Glutamatergic neuron (in vitro differentiated cells): ENCODE data around the gene SEMA3F. TPM values are rescaled to one million over a fixed set of nuclear protein-coding genes. Genes with fewer than 3 reads are reported as not detected.
A peak's percentile ranks its signal among the peaks of the same experiment; 100 is the strongest.

Source experiments
- DNase-seq: peaks from one replicate; pipeline ENCODE4 v3.0.0; 2022
- H3K27ac Mint-ChIP-seq: one replicate; pipeline ENCODE4 v1.8.0; 2020; ENCODE audit warnings: mild to moderate bottlenecking, mixed read lengths, inconsistent platforms; ENCODE audit not compliant: unreplicated experiment
- H3K27me3 Mint-ChIP-seq: one replicate; pipeline ENCODE4 v1.8.0; 2020; ENCODE audit warnings: mild to moderate bottlenecking, moderate library complexity, mixed read lengths, inconsistent platforms; ENCODE audit not compliant: unreplicated experiment
- H3K36me3 Mint-ChIP-seq: one replicate; pipeline ENCODE4 v1.8.0; 2020; ENCODE audit warnings: mild to moderate bottlenecking, mixed read lengths, inconsistent platforms; ENCODE audit not compliant: unreplicated experiment
- H3K4me1 Mint-ChIP-seq: one replicate; pipeline ENCODE4 v1.8.0; 2020; ENCODE audit warnings: mild to moderate bottlenecking, low read depth, mixed read lengths, inconsistent platforms; ENCODE audit not compliant: unreplicated experiment
- H3K4me3 Mint-ChIP-seq: one replicate; pipeline ENCODE4 v1.8.0; 2020; ENCODE audit warnings: mild to moderate bottlenecking, mixed read lengths, inconsistent platforms; ENCODE audit not compliant: unreplicated experiment
- H3K9me3 Mint-ChIP-seq: one replicate; pipeline ENCODE4 v1.8.0; 2020; ENCODE audit warnings: mild to moderate bottlenecking, moderate library complexity, mixed read lengths, inconsistent platforms; ENCODE audit not compliant: unreplicated experiment
- long read RNA-seq: library from polyadenylated mRNA; unstranded; transcript quantifications from one replicate; pipeline ENCODE4 v2.0.0, GENCODE V29; 2020; ENCODE audit not compliant: unreplicated experiment
- total RNA-seq: library from RNA; stranded (reverse); fragmentation: NEBNext Ultra II Directional; extraction: Animal tissue kit (Norgen Biotek cat#: 25700); gene quantifications from one replicate; pipeline ENCODE4 v1.2.1, GENCODE V29; 2021; ENCODE audit not compliant: unreplicated experiment
- TF ChIP-seq, protein P1 (sequence below): fragments of 200-600 bp; sonication (generic); IDR thresholded peaks from one replicate; pipeline ENCODE4 v1.5.0; 2021; ENCODE audit not compliant: partially characterized antibody, unreplicated experiment

The SEMA3F gene
- total RNA-seq = 41.2 TPM
- long read RNA-seq, partial matches to known transcripts = 0 of 1 reads
- long read RNA-seq, other reads (novel, unspliced or antisense) = 1 of 1 reads

DNA sequence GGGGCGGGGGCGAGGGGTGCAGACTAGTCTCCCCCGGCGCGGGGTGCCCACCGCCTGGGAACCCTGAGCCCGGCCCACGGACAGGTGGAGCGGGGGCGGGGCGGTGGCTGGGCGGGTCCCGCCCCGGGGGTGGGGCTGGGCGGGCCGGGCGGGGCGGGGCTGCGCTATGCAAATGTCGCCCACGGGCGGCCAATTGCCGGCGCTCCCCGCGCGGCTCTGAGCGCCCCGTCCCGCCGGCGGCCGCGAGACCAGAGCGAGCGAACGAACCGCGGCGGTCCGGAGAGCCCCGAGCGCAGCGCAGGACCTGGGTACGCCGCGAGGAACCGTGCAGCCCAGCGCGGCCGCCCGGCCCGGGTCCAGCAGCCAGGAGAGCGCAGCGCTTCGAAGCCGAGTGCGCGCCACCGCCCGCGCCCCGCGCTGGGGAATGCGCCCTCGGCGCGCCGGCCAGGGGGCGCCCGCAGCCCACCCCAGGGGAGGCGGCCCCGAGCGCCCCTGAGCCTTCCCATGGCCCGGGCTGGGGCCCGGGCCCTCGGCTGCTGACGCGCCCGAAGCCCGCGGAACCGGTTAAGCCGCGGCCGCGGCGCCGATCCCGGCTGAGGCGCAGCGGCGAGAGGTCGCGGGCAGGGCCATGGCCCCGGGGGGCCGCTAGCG lies at the start of gene SEMA3F:
TSS of gene SEMA3F (plus strand) at position 485 of the 651 bp plus-strand sequence. CDS start 4,299 bp downstream, outside the sequence.
- peak within 1 kb of the TSS; percentile 89 for H3K4me3 Mint-ChIP-seq

DNA sequence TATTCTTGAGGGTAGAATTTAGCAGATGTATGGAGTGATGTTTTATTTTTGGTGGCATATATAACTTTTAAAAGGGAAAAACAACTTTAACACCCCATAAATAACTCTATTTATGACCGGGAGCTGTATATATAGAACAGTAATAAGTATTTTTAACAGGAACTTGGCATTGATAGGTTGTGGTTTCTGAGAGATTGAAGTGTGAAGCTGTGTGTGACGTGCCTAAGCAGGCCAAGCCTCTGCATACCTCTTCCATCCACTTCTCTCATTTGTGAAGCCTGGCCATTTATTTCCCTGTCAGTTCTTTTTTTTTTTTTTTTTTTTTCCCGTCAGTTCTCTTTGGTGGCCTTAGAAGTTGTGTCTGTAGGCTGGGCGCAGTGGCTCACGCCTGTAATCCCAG lies 43.4 kb upstream of the SEMA3F start:
- H3K4me1 Mint-ChIP-seq = no peaks in the 10 kb centered on the region
- no peak overlapping the region for H3K4me3 Mint-ChIP-seq
- H3K27ac Mint-ChIP-seq = no peak overlapping the region
- TF ChIP-seq, protein P1, sequence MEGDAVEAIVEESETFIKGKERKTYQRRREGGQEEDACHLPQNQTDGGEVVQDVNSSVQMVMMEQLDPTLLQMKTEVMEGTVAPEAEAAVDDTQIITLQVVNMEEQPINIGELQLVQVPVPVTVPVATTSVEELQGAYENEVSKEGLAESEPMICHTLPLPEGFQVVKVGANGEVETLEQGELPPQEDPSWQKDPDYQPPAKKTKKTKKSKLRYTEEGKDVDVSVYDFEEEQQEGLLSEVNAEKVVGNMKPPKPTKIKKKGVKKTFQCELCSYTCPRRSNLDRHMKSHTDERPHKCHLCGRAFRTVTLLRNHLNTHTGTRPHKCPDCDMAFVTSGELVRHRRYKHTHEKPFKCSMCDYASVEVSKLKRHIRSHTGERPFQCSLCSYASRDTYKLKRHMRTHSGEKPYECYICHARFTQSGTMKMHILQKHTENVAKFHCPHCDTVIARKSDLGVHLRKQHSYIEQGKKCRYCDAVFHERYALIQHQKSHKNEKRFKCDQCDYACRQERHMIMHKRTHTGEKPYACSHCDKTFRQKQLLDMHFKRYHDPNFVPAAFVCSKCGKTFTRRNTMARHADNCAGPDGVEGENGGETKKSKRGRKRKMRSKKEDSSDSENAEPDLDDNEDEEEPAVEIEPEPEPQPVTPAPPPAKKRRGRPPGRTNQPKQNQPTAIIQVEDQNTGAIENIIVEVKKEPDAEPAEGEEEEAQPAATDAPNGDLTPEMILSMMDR = no peak
- H3K27me3 Mint-ChIP-seq = peaks cover 3% of the 10 kb centered on the region
- H3K36me3 Mint-ChIP-seq = peaks cover 6% of the 10 kb centered on the region
- no peak for DNase-seq
- peaks cover 7% of the 10 kb centered on the region for H3K9me3 Mint-ChIP-seq

More for the DNA sequence above, at the start of gene SEMA3F:
- TF ChIP-seq, protein P1 = no peak
- Mint-ChIP-seq H3K9me3 (peaks cover 13% of the 10 kb centered on the region), H3K27ac (peak within 1 kb of the TSS; percentile 62), H3K4me1 (peaks cover 12% of the 10 kb centered on the region), H3K36me3 (no peaks in the 10 kb centered on the region), H3K27me3 (peaks cover 21% of the 10 kb centered on the region)
- DNase-seq = peak; percentile 75

DNA sequence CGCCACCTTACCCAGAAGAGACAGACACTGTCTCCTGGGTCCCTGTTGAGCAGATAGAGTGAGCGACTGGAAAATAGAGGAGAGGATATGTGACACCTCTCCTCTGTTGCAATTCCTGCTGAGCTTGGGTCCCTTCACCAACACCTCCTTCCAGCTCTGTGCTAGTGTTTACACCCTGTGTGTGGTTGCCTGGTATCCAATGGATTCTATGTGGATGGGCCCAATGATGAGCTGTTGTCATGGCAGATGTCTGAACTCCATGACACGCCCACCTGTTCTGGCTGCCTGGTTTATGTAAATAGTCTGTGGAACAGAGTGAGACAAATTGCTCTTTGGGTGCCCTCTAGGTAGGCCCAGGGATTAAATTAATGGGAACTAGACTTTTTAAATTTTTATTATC lies 42.7 kb upstream of the SEMA3F start:
- no peaks in the 10 kb centered on the region for H3K4me1 Mint-ChIP-seq
- peaks cover 6% of the 10 kb centered on the region for H3K36me3 Mint-ChIP-seq
- no peak overlapping the region for H3K4me3 Mint-ChIP-seq
- TF ChIP-seq, protein P1 = no peak
- no peak overlapping the region for H3K27ac Mint-ChIP-seq
- H3K27me3 Mint-ChIP-seq = peaks cover 5% of the 10 kb centered on the region
- DNase-seq = no peak
- peaks cover 5% of the 10 kb centered on the region for H3K9me3 Mint-ChIP-seq

DNA sequence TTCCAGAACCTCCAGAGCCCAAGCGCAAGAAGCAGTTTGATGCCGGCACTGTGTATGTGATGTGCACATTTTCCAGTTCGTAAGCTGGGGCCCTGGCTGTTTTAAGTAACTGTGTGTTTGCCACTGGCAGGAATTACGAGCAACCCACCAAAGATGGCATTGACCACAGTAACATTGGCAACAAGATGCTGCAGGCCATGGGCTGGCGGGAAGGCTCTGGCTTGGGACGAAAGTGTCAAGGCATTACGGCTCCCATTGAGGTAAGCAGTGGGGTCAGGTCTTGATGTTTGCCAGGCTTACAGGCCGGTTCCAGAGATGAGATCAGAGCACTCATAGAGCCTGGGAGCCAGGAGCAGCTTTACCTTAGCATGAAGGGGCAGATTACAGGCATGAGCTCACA lies 38.0 kb upstream of the SEMA3F start:
- TF ChIP-seq, protein P1 = no peak
- Mint-ChIP-seq H3K36me3 (peaks cover 6% of the 10 kb centered on the region), H3K9me3 (peaks cover 8% of the 10 kb centered on the region), H3K4me1 (peaks cover 7% of the 10 kb centered on the region), H3K27ac (no peak overlapping the region), H3K27me3 (peaks cover 7% of the 10 kb centered on the region), H3K4me3 (no peak overlapping the region)
- no peak for DNase-seq

DNA sequence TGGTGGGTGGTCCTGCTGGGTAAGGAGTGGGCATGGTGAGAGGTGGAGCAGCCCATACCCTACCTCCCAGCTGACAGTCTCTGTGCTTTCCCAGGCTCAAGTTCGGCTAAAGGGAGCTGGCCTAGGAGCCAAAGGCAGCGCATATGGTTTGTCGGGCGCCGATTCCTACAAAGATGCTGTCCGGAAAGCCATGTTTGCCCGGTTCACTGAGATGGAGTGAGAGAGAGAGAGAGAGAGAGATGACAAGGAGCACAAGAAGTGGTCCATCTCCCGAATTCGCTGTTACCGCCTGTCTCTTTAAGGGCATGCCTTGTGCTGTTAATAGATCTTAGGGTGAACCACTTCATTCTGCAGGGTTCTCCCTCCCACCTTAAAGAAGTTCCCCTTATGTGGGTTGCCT lies 36.9 kb upstream of the SEMA3F start:
- peaks cover 7% of the 10 kb centered on the region for H3K4me1 Mint-ChIP-seq
- no peak for DNase-seq
- H3K27ac Mint-ChIP-seq = peak overlapping the region; percentile 4
- H3K36me3 Mint-ChIP-seq = peaks cover 6% of the 10 kb centered on the region
- TF ChIP-seq, protein P1 = no peak
- H3K9me3 Mint-ChIP-seq = peaks cover 12% of the 10 kb centered on the region
- H3K4me3 Mint-ChIP-seq = no peak overlapping the region
- peaks cover 12% of the 10 kb centered on the region for H3K27me3 Mint-ChIP-seq
